Caki2 (cell line): ENCODE data around the gene CADPS2. TPM values are rescaled to one million over a fixed set of nuclear protein-coding genes. Genes with fewer than 3 reads are reported as not detected.

Experiments used
- DNase-seq: peaks from one replicate; pipeline ENCODE4 v3.0.0-alpha.2; 2015; ENCODE audit warnings: low read depth
- in situ Hi-C: cut with HindIII; loops from 2 replicates; pipeline ENCODE4 v1.10.0; 2016; ENCODE audit warnings: low sequenced_read_pairs, low pct_unique_long_range_greater_than_20kb, mixed read lengths
- total RNA-seq: library from RNA; depleted of rRNA; stranded (reverse); fragments of >200 nt; shearing (Covaris generic); gene quantifications from 2 replicates; pipeline ENCODE4 v1.2.3, GENCODE V29; 2014; ENCODE audit warnings: low replicate concordance

Gene CADPS2
- total RNA-seq, 1 experiment from 2014 or later = 6.5 TPM

GRCh38 chr7:122463631-122464030 is 422.6 kb downstream of the CADPS2 start:
- no peak for DNase-seq
- in situ Hi-C loops = no loop called here

- no peak for DNase-seq
- in situ Hi-C loops = no loop called here
Measured at GRCh38 chr7:122460936-122461335, 425.3 kb downstream of the CADPS2 start.

- in situ Hi-C loops = no loop called here
- no peak for DNase-seq
Measured at GRCh38 chr7:122457969-122458368, 428.3 kb downstream of the CADPS2 start.

- in situ Hi-C loops = no loop called here
- no peak for DNase-seq
Measured at GRCh38 chr7:122457325-122457724, 428.9 kb downstream of the CADPS2 start.

- DNase-seq = no peak
- in situ Hi-C loops = no loop called here
Measured at GRCh38 chr7:122454776-122455507, 431.3 kb downstream of the CADPS2 start.

GRCh38 chr7:122453432-122453831 is 432.8 kb downstream of the CADPS2 start:
- no peak for DNase-seq
- in situ Hi-C loops = no loop called here

GRCh38 chr7:122448893-122449589 is 437.2 kb downstream of the CADPS2 start:
- DNase-seq = no peak
- in situ Hi-C loops = no loop called here

- DNase-seq = no peak
- in situ Hi-C loops = no loop called here
Measured at GRCh38 chr7:122442929-122443328, 443.3 kb downstream of the CADPS2 start.

- DNase-seq = no peak
- in situ Hi-C loops = no loop called here
Measured at GRCh38 chr7:122438492-122438891, 447.8 kb downstream of the CADPS2 start.

- in situ Hi-C loops = no loop called here
- no peak for DNase-seq
Measured at GRCh38 chr7:122438006-122438405, 448.3 kb downstream of the CADPS2 start.

GRCh38 chr7:122433765-122434164 is 452.5 kb downstream of the CADPS2 start:
- in situ Hi-C loops = no loop called here
- no peak for DNase-seq

GRCh38 chr7:122430710-122431109 is 455.6 kb downstream of the CADPS2 start:
- in situ Hi-C loops = no loop called here
- no peak for DNase-seq

GRCh38 chr7:122429926-122430325 is 456.3 kb downstream of the CADPS2 start:
- DNase-seq = no peak
- in situ Hi-C loops = no loop called here

GRCh38 chr7:122425731-122426130 is 460.5 kb downstream of the CADPS2 start:
- in situ Hi-C loops = no loop called here

GRCh38 chr7:122423591-122423990 is 462.7 kb downstream of the CADPS2 start:
- in situ Hi-C loops = no loop called here
- DNase-seq = no peak

More at GRCh38 chr7:122425731-122426130, 460.5 kb downstream of the CADPS2 start:
- DNase-seq = no peak

GRCh38 chr7:122416336-122416735 is 469.9 kb downstream of the CADPS2 start:
- in situ Hi-C loops = no loop called here
- DNase-seq = no peak

- in situ Hi-C loops = no loop called here
- DNase-seq = no peak
Measured at GRCh38 chr7:122415510-122415909, 470.8 kb downstream of the CADPS2 start.

GRCh38 chr7:122413339-122413738 is 472.9 kb downstream of the CADPS2 start:
- no peak for DNase-seq
- in situ Hi-C loops = no loop called here

GRCh38 chr7:122412883-122413282 is 473.4 kb downstream of the CADPS2 start:
- no peak for DNase-seq
- in situ Hi-C loops = no loop called here

GRCh38 chr7:122412441-122412840 is 473.8 kb downstream of the CADPS2 start:
- in situ Hi-C loops = no loop called here
- DNase-seq = no peak
